ENCODE data around the gene ENO3.

- TF ChIP-seq, protein P1, sequence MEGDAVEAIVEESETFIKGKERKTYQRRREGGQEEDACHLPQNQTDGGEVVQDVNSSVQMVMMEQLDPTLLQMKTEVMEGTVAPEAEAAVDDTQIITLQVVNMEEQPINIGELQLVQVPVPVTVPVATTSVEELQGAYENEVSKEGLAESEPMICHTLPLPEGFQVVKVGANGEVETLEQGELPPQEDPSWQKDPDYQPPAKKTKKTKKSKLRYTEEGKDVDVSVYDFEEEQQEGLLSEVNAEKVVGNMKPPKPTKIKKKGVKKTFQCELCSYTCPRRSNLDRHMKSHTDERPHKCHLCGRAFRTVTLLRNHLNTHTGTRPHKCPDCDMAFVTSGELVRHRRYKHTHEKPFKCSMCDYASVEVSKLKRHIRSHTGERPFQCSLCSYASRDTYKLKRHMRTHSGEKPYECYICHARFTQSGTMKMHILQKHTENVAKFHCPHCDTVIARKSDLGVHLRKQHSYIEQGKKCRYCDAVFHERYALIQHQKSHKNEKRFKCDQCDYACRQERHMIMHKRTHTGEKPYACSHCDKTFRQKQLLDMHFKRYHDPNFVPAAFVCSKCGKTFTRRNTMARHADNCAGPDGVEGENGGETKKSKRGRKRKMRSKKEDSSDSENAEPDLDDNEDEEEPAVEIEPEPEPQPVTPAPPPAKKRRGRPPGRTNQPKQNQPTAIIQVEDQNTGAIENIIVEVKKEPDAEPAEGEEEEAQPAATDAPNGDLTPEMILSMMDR (conservative IDR thresholded peaks at IDR 0.05; ENCODE audit: low read depth in 2 of 2): no peak
- no peak for TF ChIP-seq STAT1 (IDR thresholded peaks at IDR 0.05; ENCODE audit: unreplicated experiment)
- TF ChIP-seq EZH2 (IDR thresholded peaks at IDR 0.05; ENCODE audit: low read depth, unreplicated experiment): no peak
- TF ChIP-seq EZH2phosphoT487 (IDR thresholded peaks at IDR 0.05; ENCODE audit: unreplicated experiment): no peak
- no peak for TF ChIP-seq CREB1 (CRISPR knock-in tag; IDR thresholded peaks at IDR 0.05; ENCODE audit: low read depth)
- TF ChIP-seq, protein P2, sequence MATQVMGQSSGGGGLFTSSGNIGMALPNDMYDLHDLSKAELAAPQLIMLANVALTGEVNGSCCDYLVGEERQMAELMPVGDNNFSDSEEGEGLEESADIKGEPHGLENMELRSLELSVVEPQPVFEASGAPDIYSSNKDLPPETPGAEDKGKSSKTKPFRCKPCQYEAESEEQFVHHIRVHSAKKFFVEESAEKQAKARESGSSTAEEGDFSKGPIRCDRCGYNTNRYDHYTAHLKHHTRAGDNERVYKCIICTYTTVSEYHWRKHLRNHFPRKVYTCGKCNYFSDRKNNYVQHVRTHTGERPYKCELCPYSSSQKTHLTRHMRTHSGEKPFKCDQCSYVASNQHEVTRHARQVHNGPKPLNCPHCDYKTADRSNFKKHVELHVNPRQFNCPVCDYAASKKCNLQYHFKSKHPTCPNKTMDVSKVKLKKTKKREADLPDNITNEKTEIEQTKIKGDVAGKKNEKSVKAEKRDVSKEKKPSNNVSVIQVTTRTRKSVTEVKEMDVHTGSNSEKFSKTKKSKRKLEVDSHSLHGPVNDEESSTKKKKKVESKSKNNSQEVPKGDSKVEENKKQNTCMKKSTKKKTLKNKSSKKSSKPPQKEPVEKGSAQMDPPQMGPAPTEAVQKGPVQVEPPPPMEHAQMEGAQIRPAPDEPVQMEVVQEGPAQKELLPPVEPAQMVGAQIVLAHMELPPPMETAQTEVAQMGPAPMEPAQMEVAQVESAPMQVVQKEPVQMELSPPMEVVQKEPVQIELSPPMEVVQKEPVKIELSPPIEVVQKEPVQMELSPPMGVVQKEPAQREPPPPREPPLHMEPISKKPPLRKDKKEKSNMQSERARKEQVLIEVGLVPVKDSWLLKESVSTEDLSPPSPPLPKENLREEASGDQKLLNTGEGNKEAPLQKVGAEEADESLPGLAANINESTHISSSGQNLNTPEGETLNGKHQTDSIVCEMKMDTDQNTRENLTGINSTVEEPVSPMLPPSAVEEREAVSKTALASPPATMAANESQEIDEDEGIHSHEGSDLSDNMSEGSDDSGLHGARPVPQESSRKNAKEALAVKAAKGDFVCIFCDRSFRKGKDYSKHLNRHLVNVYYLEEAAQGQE (IDR thresholded peaks at IDR 0.05; ENCODE audit: unreplicated experiment): no peak
- no peak for TF ChIP-seq POLR2AphosphoS5 (IDR thresholded peaks at IDR 0.05; ENCODE audit: low read depth)
- no peak for TF ChIP-seq JUNB (IDR thresholded peaks at IDR 0.05; ENCODE audit: unreplicated experiment)
- no peak for TF ChIP-seq ZNF331 (CRISPR knock-in tag; IDR thresholded peaks at IDR 0.05; ENCODE audit: low read depth)
- TF ChIP-seq ETS1 (IDR thresholded peaks at IDR 0.05): no peak
- no peak for TF ChIP-seq NANOG (IDR thresholded peaks at IDR 0.05; ENCODE audit: borderline replicate concordance)
- TF ChIP-seq, protein P3, sequence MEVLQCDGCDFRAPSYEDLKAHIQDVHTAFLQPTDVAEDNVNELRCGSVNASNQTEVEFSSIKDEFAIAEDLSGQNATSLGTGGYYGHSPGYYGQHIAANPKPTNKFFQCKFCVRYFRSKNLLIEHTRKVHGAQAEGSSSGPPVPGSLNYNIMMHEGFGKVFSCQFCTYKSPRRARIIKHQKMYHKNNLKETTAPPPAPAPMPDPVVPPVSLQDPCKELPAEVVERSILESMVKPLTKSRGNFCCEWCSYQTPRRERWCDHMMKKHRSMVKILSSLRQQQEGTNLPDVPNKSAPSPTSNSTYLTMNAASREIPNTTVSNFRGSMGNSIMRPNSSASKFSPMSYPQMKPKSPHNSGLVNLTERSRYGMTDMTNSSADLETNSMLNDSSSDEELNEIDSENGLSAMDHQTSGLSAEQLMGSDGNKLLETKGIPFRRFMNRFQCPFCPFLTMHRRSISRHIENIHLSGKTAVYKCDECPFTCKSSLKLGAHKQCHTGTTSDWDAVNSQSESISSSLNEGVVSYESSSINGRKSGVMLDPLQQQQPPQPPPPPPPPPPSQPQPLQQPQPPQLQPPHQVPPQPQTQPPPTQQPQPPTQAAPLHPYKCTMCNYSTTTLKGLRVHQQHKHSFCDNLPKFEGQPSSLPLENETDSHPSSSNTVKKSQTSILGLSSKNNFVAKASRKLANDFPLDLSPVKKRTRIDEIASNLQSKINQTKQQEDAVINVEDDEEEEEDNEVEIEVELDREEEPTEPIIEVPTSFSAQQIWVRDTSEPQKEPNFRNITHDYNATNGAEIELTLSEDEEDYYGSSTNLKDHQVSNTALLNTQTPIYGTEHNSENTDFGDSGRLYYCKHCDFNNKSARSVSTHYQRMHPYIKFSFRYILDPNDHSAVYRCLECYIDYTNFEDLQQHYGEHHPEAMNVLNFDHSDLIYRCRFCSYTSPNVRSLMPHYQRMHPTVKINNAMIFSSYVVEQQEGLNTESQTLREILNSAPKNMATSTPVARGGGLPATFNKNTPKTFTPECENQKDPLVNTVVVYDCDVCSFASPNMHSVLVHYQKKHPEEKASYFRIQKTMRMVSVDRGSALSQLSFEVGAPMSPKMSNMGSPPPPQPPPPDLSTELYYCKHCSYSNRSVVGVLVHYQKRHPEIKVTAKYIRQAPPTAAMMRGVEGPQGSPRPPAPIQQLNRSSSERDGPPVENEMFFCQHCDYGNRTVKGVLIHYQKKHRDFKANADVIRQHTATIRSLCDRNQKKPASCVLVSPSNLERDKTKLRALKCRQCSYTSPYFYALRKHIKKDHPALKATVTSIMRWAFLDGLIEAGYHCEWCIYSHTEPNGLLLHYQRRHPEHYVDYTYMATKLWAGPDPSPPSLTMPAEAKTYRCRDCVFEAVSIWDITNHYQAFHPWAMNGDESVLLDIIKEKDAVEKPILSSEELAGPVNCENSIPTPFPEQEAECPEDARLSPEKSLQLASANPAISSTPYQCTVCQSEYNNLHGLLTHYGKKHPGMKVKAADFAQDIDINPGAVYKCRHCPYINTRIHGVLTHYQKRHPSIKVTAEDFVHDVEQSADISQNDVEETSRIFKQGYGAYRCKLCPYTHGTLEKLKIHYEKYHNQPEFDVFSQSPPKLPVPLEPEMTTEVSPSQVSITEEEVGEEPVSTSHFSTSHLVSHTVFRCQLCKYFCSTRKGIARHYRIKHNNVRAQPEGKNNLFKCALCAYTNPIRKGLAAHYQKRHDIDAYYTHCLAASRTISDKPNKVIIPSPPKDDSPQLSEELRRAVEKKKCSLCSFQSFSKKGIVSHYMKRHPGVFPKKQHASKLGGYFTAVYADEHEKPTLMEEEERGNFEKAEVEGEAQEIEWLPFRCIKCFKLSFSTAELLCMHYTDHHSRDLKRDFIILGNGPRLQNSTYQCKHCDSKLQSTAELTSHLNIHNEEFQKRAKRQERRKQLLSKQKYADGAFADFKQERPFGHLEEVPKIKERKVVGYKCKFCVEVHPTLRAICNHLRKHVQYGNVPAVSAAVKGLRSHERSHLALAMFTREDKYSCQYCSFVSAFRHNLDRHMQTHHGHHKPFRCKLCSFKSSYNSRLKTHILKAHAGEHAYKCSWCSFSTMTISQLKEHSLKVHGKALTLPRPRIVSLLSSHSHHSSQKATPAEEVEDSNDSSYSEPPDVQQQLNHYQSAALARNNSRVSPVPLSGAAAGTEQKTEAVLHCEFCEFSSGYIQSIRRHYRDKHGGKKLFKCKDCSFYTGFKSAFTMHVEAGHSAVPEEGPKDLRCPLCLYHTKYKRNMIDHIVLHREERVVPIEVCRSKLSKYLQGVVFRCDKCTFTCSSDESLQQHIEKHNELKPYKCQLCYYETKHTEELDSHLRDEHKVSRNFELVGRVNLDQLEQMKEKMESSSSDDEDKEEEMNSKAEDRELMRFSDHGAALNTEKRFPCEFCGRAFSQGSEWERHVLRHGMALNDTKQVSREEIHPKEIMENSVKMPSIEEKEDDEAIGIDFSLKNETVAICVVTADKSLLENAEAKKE (CRISPR knock-in tag; IDR thresholded peaks at IDR 0.05): no peak
- no peak for TF ChIP-seq ZNF114 (CRISPR knock-in tag; IDR thresholded peaks at IDR 0.05)
Observed at GRCh38 chr17:4974115-4974670, 23.3 kb downstream of the ENO3 start.
